IMR-90 (cell line): ENCODE data around the gene IER5L. TPM values are rescaled to one million over a fixed set of nuclear protein-coding genes. Genes with fewer than 3 reads are reported as not detected.
"Not testable (repeated sequence)": the region's sequence is repeated elsewhere in the genome, so short reads cannot be mapped to it uniquely, and the experiment has no call there.

Experiments used
- ATAC-seq: fragments of 200-7000 bp; cut with Tn5 transposase; 2 replicates; pipeline ENCODE4 v1.9.1; 2020; ENCODE audit warnings: low read depth, mild to moderate bottlenecking, moderate library complexity
- BruUV-seq: library from RNA; stranded (reverse); fragments of 400-500 nt; replicated peaks from 2 replicates; lab custom pipeline; 2021; lab: Mats Ljungman, UMichigan
- CTCF ChIA-PET: fragments of 300-600 bp; formaldehyde crosslinking; extraction: SDS; loops from one replicate; lab custom pipeline; 2021; ENCODE audit warnings: antibody characterized with exemption; lab: Yijun Ruan, JAX
- POLR2A ChIA-PET: fragments of 300-600 bp; sonication (Branson Sonifier 250); formaldehyde crosslinking; loops from one replicate; lab custom pipeline; 2022; ENCODE audit warnings: antibody characterized with exemption; ENCODE audit not compliant: unreplicated experiment; lab: Charles Lee
- DNase-seq: peaks from one replicate; pipeline ENCODE4 v3.0.0; 2013
- H2AFZ ChIP-seq: replicated peaks from 2 replicates; pipeline ENCODE3; 2013; ENCODE audit warnings: low read length, mild to moderate bottlenecking; ENCODE audit not compliant: poor library complexity
- H2AK5ac ChIP-seq: 2 replicates; pipeline ENCODE4 v1.6.1; 2013; ENCODE audit warnings: low read depth, low read length, inconsistent platforms
- H2AK9ac ChIP-seq: replicated peaks from 2 replicates; pipeline ENCODE3; 2013; ENCODE audit warnings: mild to moderate bottlenecking, low read depth, low read length, moderate library complexity; ENCODE audit not compliant: poor library complexity
- H2BK120ac ChIP-seq: 2 replicates; pipeline ENCODE4 v1.6.1; 2013; ENCODE audit warnings: low read depth, low read length, inconsistent platforms
- H2BK15ac ChIP-seq: 3 replicates; pipeline ENCODE4 v1.6.1; 2013; ENCODE audit warnings: low read depth, low read length, inconsistent platforms
- H2BK20ac ChIP-seq: 2 replicates; pipeline ENCODE4 v1.6.1; 2013; ENCODE audit warnings: low read depth, mild to moderate bottlenecking, inconsistent platforms, low read length, moderate library complexity
- H2BK5ac ChIP-seq: 2 replicates; pipeline ENCODE4 v1.6.1; 2013; ENCODE audit warnings: mild to moderate bottlenecking, low read depth, low read length, inconsistent platforms; ENCODE audit not compliant: poor library complexity, severe bottlenecking
- H3K14ac ChIP-seq: replicated peaks from 2 replicates; pipeline ENCODE4 v1.6.1; 2013; ENCODE audit warnings: low read depth, low read length, inconsistent platforms
- H3K18ac ChIP-seq: 2 replicates; pipeline ENCODE4 v1.6.1; 2013; ENCODE audit warnings: low read depth, low read length, control low read depth
- H3K23ac ChIP-seq: 2 replicates; pipeline ENCODE4 v1.6.1; 2013; ENCODE audit warnings: low read depth, low read length, inconsistent platforms
- H3K27ac ChIP-seq: 2 replicates; pipeline ENCODE4 v1.5.1; 2013; ENCODE audit warnings: mild to moderate bottlenecking, control low read depth, low read length; ENCODE audit not compliant: insufficient read depth
- H3K27me3 ChIP-seq: 2 replicates; pipeline ENCODE4 v1.6.1; 2013; ENCODE audit warnings: low read length; ENCODE audit not compliant: control insufficient read depth, insufficient read depth
- H3K36me3 ChIP-seq: 2 replicates; pipeline ENCODE4 v1.6.1; 2013; ENCODE audit warnings: low read length, mixed read lengths; ENCODE audit not compliant: control insufficient read depth, insufficient read depth
- H3K4ac ChIP-seq: 2 replicates; pipeline ENCODE4 v1.6.1; 2013; ENCODE audit warnings: low read depth, low read length, inconsistent platforms
- H3K4me1 ChIP-seq: 2 replicates; pipeline ENCODE4 v1.6.1; 2013; ENCODE audit warnings: low read length, mixed read lengths; ENCODE audit not compliant: control insufficient read depth, insufficient read depth
- H3K4me2 ChIP-seq: 2 replicates; pipeline ENCODE4 v1.6.1; 2013; ENCODE audit warnings: low read depth, mild to moderate bottlenecking, control low read depth, low read length, moderate library complexity
- H3K4me3 ChIP-seq: 2 replicates; pipeline ENCODE4 v1.5.1; 2013; ENCODE audit warnings: low read depth, mild to moderate bottlenecking, control low read depth, low read length, moderate library complexity; ENCODE audit not compliant: insufficient read depth
- H3K56ac ChIP-seq: 2 replicates; pipeline ENCODE4 v1.6.1; 2013; ENCODE audit warnings: low read length, inconsistent platforms; ENCODE audit not compliant: insufficient read depth; ENCODE audit errors: extremely low read depth
- H3K79me1 ChIP-seq, 2 experiments: 2 replicates each; pipeline ENCODE4 v1.6.1; 2013; ENCODE audit warnings: low read length in 2 of 2, inconsistent platforms in 1 of 2, low read depth in 1 of 2
- H3K9ac ChIP-seq: 2 replicates; pipeline ENCODE4 v1.6.1; 2013; ENCODE audit warnings: low read depth, low read length, control low read depth
- H3K9me1 ChIP-seq: 2 replicates; pipeline ENCODE4 v1.6.1; 2013; ENCODE audit warnings: low read length, inconsistent platforms; ENCODE audit not compliant: insufficient read depth
- H3K9me3 ChIP-seq: 2 replicates; pipeline ENCODE4 v1.6.1; 2013; ENCODE audit warnings: low read length; ENCODE audit not compliant: control insufficient read depth, insufficient read depth
- H4K20me1 ChIP-seq: 2 replicates; pipeline ENCODE4 v1.6.1; 2013; ENCODE audit warnings: low read length, inconsistent platforms; ENCODE audit not compliant: insufficient read depth
- H4K5ac ChIP-seq: 2 replicates; pipeline ENCODE4 v1.6.1; 2013; ENCODE audit warnings: mild to moderate bottlenecking, low read depth, low read length, control low read depth
- H4K8ac ChIP-seq, 2 experiments: 2 replicates each; pipeline ENCODE4 v1.6.1; 2013; ENCODE audit warnings: low read depth in 2 of 2, low read length in 2 of 2, control low read depth in 1 of 2, inconsistent platforms in 1 of 2
- H4K91ac ChIP-seq: 2 replicates; pipeline ENCODE4 v1.6.1; 2013; ENCODE audit warnings: low read depth, low read length, inconsistent platforms; ENCODE audit not compliant: insufficient read depth
- WGBS, 2 experiments: methylation state at CpG; one replicate each; pipeline versions ENCODE4 v1.1.5 to v1.1.7; 2013; ENCODE audit warnings: missing lambda C conversion rate in 2 of 2; ENCODE audit not compliant: insufficient read length in 1 of 2; ENCODE audit errors: extremely low coverage in 2 of 2; 5-methylcytosine and 5-hydroxymethylcytosine counted together
- dilution Hi-C: fragments of 300-500 bp; cut with HindIII; formaldehyde crosslinking; loops from one replicate; pipeline ENCODE4 v1.14.3; 2018; ENCODE audit warnings: low sequenced_read_pairs; ENCODE audit not compliant: unreplicated experiment
- in situ Hi-C: fragments of 300-500 bp; cut with MboI; formaldehyde crosslinking; loops from 3 replicates; pipeline ENCODE4 v1.14.3; 2019; ENCODE audit warnings: low sequenced_read_pairs, inconsistent platforms, mixed read lengths
- intact Hi-C: fragments of 100-400 bp; cut with micrococcal nuclease; formaldehyde crosslinking; loops from 2 replicates; pipeline ENCODE4 v1.10.0; 2022
- polyA plus RNA-seq, 3 experiments: library from polyadenylated mRNA; depleted of rRNA; stranded (reverse); fragments of >200 nt; gene quantifications; 2 replicates each; pipeline ENCODE4 v1.2.3, GENCODE V29; 2012; ENCODE audit warnings: low replicate concordance in 1 of 3
- total RNA-seq: library from RNA; depleted of rRNA; stranded (reverse); fragments of >200 nt; gene quantifications from 2 replicates; pipeline ENCODE4 v1.2.3, GENCODE V29; 2012

The IER5L gene
- total and polyA plus RNA-seq, 2 of the 4 experiments (the other 2 are of a cell fraction), result 12.5 to 13.4 TPM

DNA sequence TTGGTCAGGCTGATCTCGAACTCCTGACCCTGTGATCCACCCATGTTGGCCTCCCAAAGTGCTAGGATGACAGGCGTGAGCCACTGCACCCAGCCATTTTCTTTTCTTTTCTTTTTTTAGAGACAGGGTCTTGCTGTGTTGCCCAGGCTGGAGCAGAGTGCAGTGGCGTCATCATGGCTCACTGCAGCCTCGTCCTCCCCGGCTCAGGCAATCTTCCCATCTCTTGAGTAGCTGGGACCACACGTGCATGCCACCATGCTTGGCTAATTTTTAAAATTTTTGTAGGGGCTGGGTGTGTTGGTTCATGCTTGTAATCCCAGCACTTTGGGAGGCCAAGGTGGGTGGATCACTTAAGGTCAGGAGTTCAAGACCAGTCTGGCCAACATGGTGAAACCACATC is 19.0 kb upstream of the IER5L start:
- H4K20me1 ChIP-seq, CTCF ChIA-PET, H3K4me1 ChIP-seq, POLR2A ChIA-PET, H3K4me3 ChIP-seq, H3K18ac ChIP-seq, H3K56ac ChIP-seq, H2AK9ac ChIP-seq, H3K4ac ChIP-seq, H3K4me2 ChIP-seq, H3K79me1 ChIP-seq, H3K36me3 ChIP-seq, H2BK15ac ChIP-seq, H3K23ac ChIP-seq, H2AFZ ChIP-seq, BruUV-seq, H3K9ac ChIP-seq, H4K5ac ChIP-seq, H4K91ac ChIP-seq, DNase-seq, H2BK120ac ChIP-seq, in situ Hi-C loops, H2BK5ac ChIP-seq, H3K14ac ChIP-seq, H3K27ac ChIP-seq, H2BK20ac ChIP-seq, ATAC-seq, intact Hi-C loops, H2AK5ac ChIP-seq, H3K9me1 ChIP-seq, dilution Hi-C loops, H3K9me3 ChIP-seq, H4K8ac ChIP-seq: not testable (repeated sequence)
- H3K27me3 ChIP-seq, result peaks cover 12% of the 10 kb centered on the region
- WGBS, 2 experiments, result 60% methylated on average over 1 of the region's 6 CpGs; no CpG with 5 or more reads in 1 of the 2 experiments
